Fibroblast of mammary gland (primary cell): Measurements from ENCODE around the gene ABCA13.
A peak's percentile ranks its signal among the peaks of the same experiment; 100 is the strongest.

Source experiments
- DNase-seq: peaks from one replicate; pipeline ENCODE4 v3.0.0-alpha.2; 2010; ENCODE audit warnings: low read depth
- H3K4me3 ChIP-seq: 2 replicates; pipeline ENCODE4 v1.5.1; 2011; ENCODE audit warnings: low read depth, mild to moderate bottlenecking, low read length, moderate library complexity; ENCODE audit not compliant: control insufficient read depth
- CTCF ChIP-seq: conservative IDR thresholded peaks from 2 replicates; pipeline ENCODE4 v1.5.1; 2011; ENCODE audit warnings: low read depth, low read length, inconsistent platforms; ENCODE audit not compliant: control insufficient read depth, insufficient read depth

Gene ABCA13

GRCh38 chr7:48627164-48627563, 455.9 kb downstream of the ABCA13 start:
- no peak overlapping the region for H3K4me3 ChIP-seq
- TF ChIP-seq CTCF, result no peak
- no peak for DNase-seq

GRCh38 chr7:48628793-48629349, 457.6 kb downstream of the ABCA13 start:
- DNase-seq, result no peak
- no peak for TF ChIP-seq CTCF

GRCh38 chr7:48634116-48634632, 462.9 kb downstream of the ABCA13 start:
- no peak overlapping the region for H3K4me3 ChIP-seq
- no peak for DNase-seq
- TF ChIP-seq CTCF, result no peak

More at GRCh38 chr7:48628793-48629349, 457.6 kb downstream of the ABCA13 start:
- no peak overlapping the region for H3K4me3 ChIP-seq

GRCh38 chr7:48635796-48636195, 464.5 kb downstream of the ABCA13 start:
- DNase-seq, result no peak
- H3K4me3 ChIP-seq, result no peak overlapping the region
- TF ChIP-seq CTCF, result no peak

- no peak for TF ChIP-seq CTCF
- DNase-seq, result no peak
- H3K4me3 ChIP-seq, result no peak overlapping the region
Measured at GRCh38 chr7:48636391-48637015, 465.2 kb downstream of the ABCA13 start.

GRCh38 chr7:48637382-48637781, 466.1 kb downstream of the ABCA13 start:
- DNase-seq, result peak; percentile 1
- TF ChIP-seq CTCF, result no peak
- no peak overlapping the region for H3K4me3 ChIP-seq
